ENCODE measurements around the gene NAPA. TPM values are rescaled to one million over a fixed set of nuclear protein-coding genes. Genes with fewer than 3 reads are reported as not detected.

NAPA gene
- total RNA-seq, 1 experiment from 2014 or later: 158 TPM

- Mint-ChIP-seq H3K27ac (ENCODE audit: unreplicated experiment) (no peak overlapping the region), H3K36me3 (ENCODE audit: insufficient read depth, unreplicated experiment) (peaks cover 60% of the 10 kb centered on the region), H3K4me1 (ENCODE audit: low read depth, unreplicated experiment) (no peaks in the 10 kb centered on the region), H3K9me3 (ENCODE audit: low read depth, unreplicated experiment) (no peaks in the 10 kb centered on the region), H3K4me3 (ENCODE audit: low read depth, unreplicated experiment) (no peak overlapping the region), H3K27me3 (ENCODE audit: unreplicated experiment) (no peaks in the 10 kb centered on the region)
- intact Hi-C loops (cut with micrococcal nuclease; ENCODE audit: unreplicated experiment): no loop called here
- TF ChIP-seq CTCF (IDR thresholded peaks at IDR 0.05; ENCODE audit: unreplicated experiment): no peak
- DNase-seq: no peak
- CTCF ChIA-PET: interaction anchor here (0.6 kb wide), 1 partner anchor 162 kb away, joined by 3 read pairs; no protein-coding TSS in a partner anchor
- BruUV-seq (replicated peaks): no TSS peak
Measured at GRCh38 chr19:47491358-47492136, 23.3 kb downstream of the NAPA start.

GRCh38 chr19:47490847-47491246 is 24.0 kb downstream of the NAPA start:
- TF ChIP-seq CTCF (IDR thresholded peaks at IDR 0.05; ENCODE audit: unreplicated experiment): no peak
- Mint-ChIP-seq H3K27ac (ENCODE audit: unreplicated experiment) (no peak overlapping the region), H3K9me3 (ENCODE audit: low read depth, unreplicated experiment) (no peaks in the 10 kb centered on the region), H3K27me3 (ENCODE audit: unreplicated experiment) (no peaks in the 10 kb centered on the region), H3K4me1 (ENCODE audit: low read depth, unreplicated experiment) (no peaks in the 10 kb centered on the region), H3K36me3 (ENCODE audit: insufficient read depth, unreplicated experiment) (peaks cover 56% of the 10 kb centered on the region), H3K4me3 (ENCODE audit: low read depth, unreplicated experiment) (no peak overlapping the region)
- BruUV-seq (replicated peaks): no TSS peak
- intact Hi-C loops (cut with micrococcal nuclease; ENCODE audit: unreplicated experiment): no loop called here
- DNase-seq: no peak
- CTCF ChIA-PET: no interaction called here

- BruUV-seq (replicated peaks): no TSS peak
- H3K4me3 Mint-ChIP-seq (ENCODE audit: low read depth, unreplicated experiment): peak overlapping the region; percentile 0
- H3K36me3 Mint-ChIP-seq (ENCODE audit: insufficient read depth, unreplicated experiment): peaks cover 63% of the 10 kb centered on the region
- TF ChIP-seq CTCF (IDR thresholded peaks at IDR 0.05; ENCODE audit: unreplicated experiment): no peak
- no peak overlapping the region for H3K27ac Mint-ChIP-seq (ENCODE audit: unreplicated experiment)
- no peak for DNase-seq
- intact Hi-C loops (cut with micrococcal nuclease; ENCODE audit: unreplicated experiment): no loop called here
- CTCF ChIA-PET: no interaction called here
- no peaks in the 10 kb centered on the region for H3K4me1 Mint-ChIP-seq (ENCODE audit: low read depth, unreplicated experiment)
- H3K9me3 Mint-ChIP-seq (ENCODE audit: low read depth, unreplicated experiment): no peaks in the 10 kb centered on the region
- H3K27me3 Mint-ChIP-seq (ENCODE audit: unreplicated experiment): no peaks in the 10 kb centered on the region
Measured at GRCh38 chr19:47490031-47490430, 24.8 kb downstream of the NAPA start.

- intact Hi-C loops (cut with micrococcal nuclease; ENCODE audit: unreplicated experiment): no loop called here
- no peaks in the 10 kb centered on the region for H3K27me3 Mint-ChIP-seq (ENCODE audit: unreplicated experiment)
- no peak for TF ChIP-seq CTCF (IDR thresholded peaks at IDR 0.05; ENCODE audit: unreplicated experiment)
- H3K27ac Mint-ChIP-seq (ENCODE audit: unreplicated experiment): no peak overlapping the region
- H3K9me3 Mint-ChIP-seq (ENCODE audit: low read depth, unreplicated experiment): no peaks in the 10 kb centered on the region
- no TSS peak for BruUV-seq (replicated peaks)
- CTCF ChIA-PET: no interaction called here
- H3K4me3 Mint-ChIP-seq (ENCODE audit: low read depth, unreplicated experiment): no peak overlapping the region
- H3K4me1 Mint-ChIP-seq (ENCODE audit: low read depth, unreplicated experiment): peaks cover 4% of the 10 kb centered on the region
- DNase-seq: no peak
- peaks cover 71% of the 10 kb centered on the region for H3K36me3 Mint-ChIP-seq (ENCODE audit: insufficient read depth, unreplicated experiment)
Measured at GRCh38 chr19:47489072-47489914, 25.6 kb downstream of the NAPA start.
